ENCODE data around the gene RBM48. TPM values are rescaled to one million over a fixed set of nuclear protein-coding genes. Genes with fewer than 3 reads are reported as not detected.

Gene RBM48
- polyA plus RNA-seq, 3 donors = 5.2 to 8.5 (median 6.1) TPM

DNA sequence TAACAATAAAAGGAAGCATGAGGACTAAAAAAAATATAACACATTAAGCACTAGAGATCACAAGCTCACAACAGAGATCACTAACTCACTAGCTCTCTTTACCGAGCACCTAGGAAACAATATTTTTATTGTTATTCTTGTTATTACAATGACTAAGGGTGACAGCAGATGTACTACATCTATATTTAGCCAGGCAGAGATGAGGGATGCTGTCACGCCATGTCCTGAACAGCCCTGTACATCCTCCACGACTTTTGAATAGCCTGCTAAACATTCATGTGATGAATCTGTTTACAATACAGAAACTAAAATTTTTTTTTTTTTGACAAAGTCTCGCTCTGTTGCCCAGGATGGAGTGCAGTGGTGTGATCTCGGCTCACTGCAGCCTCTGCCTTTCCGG is 38.9 kb downstream of the RBM48 start:
- Mint-ChIP-seq H3K36me3 (peaks cover 64 to 85% of the 10 kb centered on the region in 2 donors), H3K4me1 (peaks cover 9% of the 10 kb centered on the region), H3K27ac (no peak overlapping the region), H3K4me3 (no peak overlapping the region), H3K27me3 (ENCODE audit: low read depth in 3 of 3) (no peaks in the 10 kb centered on the region), H3K9me3 (no peaks in the 10 kb centered on the region)
- Histone ChIP-seq H3K27ac (ENCODE audit: low read depth in 1 of 2, low read length in 2 of 2) (no peak overlapping the region), H2AFZ (ENCODE audit: insufficient read depth, low read depth, low read length, poor library complexity, severe bottlenecking) (no peak overlapping the region), H3K4me1 (ENCODE audit: control insufficient read depth in 1 of 2, insufficient read depth in 2 of 2, low read length in 2 of 2) (peaks cover 0 to 4% of the 10 kb centered on the region in 2 donors), H3K9me3 (replicated peaks in 1 of 2; ENCODE audit: control insufficient read depth in 1 of 2, insufficient read depth in 1 of 2, low read length in 2 of 2) (no peaks in the 10 kb centered on the region), H3K36me3 (replicated peaks in 1 of 2; ENCODE audit: control insufficient read depth in 1 of 2, insufficient read depth in 2 of 2, low read length in 2 of 2) (peaks cover 56 to 93% of the 10 kb centered on the region in 2 donors), H3K27me3 (ENCODE audit: control insufficient read depth in 2 of 2, insufficient read depth in 2 of 2, low read length in 2 of 2) (no peaks in the 10 kb centered on the region), H3K9ac (ENCODE audit: insufficient read depth, low read length, poor library complexity, severe bottlenecking) (no peak overlapping the region), H3K4me3 (replicated peaks in 1 of 3; ENCODE audit: low read depth in 2 of 3, low read length in 3 of 3) (no peak overlapping the region), H3K79me2 (ENCODE audit: insufficient read depth, low read length) (no peaks in the 10 kb centered on the region), H3K4me2 (replicated peaks; ENCODE audit: extremely low read depth, low read length, poor library complexity, severe bottlenecking) (no peak overlapping the region), H4K20me1 (ENCODE audit: insufficient read depth, low read length) (no peaks in the 10 kb centered on the region)
- DNase-seq = no peak
- intact Hi-C loops (cut with micrococcal nuclease) = no loop called here
- TF ChIP-seq, protein P1, sequence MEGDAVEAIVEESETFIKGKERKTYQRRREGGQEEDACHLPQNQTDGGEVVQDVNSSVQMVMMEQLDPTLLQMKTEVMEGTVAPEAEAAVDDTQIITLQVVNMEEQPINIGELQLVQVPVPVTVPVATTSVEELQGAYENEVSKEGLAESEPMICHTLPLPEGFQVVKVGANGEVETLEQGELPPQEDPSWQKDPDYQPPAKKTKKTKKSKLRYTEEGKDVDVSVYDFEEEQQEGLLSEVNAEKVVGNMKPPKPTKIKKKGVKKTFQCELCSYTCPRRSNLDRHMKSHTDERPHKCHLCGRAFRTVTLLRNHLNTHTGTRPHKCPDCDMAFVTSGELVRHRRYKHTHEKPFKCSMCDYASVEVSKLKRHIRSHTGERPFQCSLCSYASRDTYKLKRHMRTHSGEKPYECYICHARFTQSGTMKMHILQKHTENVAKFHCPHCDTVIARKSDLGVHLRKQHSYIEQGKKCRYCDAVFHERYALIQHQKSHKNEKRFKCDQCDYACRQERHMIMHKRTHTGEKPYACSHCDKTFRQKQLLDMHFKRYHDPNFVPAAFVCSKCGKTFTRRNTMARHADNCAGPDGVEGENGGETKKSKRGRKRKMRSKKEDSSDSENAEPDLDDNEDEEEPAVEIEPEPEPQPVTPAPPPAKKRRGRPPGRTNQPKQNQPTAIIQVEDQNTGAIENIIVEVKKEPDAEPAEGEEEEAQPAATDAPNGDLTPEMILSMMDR (IDR thresholded peaks at IDR 0.05) = no peak
- WGBS (ENCODE audit: insufficient coverage) = 97% methylated on average over 4 of the region's 6 CpGs

DNA sequence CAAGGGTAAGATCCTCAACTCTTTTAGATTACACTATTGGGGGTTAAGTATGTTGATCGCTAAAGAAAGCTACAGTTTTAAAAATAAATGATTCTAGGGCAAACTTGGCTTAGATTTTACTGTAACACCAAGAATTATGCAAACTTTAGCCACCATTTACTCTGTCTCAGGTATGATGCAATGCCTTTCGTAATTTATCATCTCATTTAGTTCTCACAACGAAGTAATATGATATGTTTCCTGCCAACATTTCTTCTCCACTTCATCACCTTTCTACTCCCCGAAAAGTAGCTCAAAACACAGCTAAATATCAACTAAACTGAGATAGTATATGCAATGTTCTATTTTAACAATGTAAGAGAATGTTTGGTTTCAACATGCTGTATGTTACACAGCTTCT is 40.5 kb downstream of the RBM48 start:
- no peak overlapping the region for H3K4me2 ChIP-seq (replicated peaks; ENCODE audit: extremely low read depth, low read length, poor library complexity, severe bottlenecking)
- no peaks in the 10 kb centered on the region for H3K79me2 ChIP-seq (ENCODE audit: insufficient read depth, low read length)
- no peak overlapping the region for H2AFZ ChIP-seq (ENCODE audit: insufficient read depth, low read depth, low read length, poor library complexity, severe bottlenecking)
- peaks cover 0 to 4% of the 10 kb centered on the region in 2 donors for H3K4me1 ChIP-seq (ENCODE audit: control insufficient read depth in 1 of 2, insufficient read depth in 2 of 2, low read length in 2 of 2)
- peaks cover 0 to under 1% (median 0%) of the 10 kb centered on the region in 7 donors for H3K9me3 Mint-ChIP-seq
- H3K4me1 Mint-ChIP-seq = peaks cover 9% of the 10 kb centered on the region
- no peaks in the 10 kb centered on the region for H3K27me3 Mint-ChIP-seq (ENCODE audit: low read depth in 3 of 3)
- H3K4me3 ChIP-seq (replicated peaks in 1 of 3; ENCODE audit: low read depth in 2 of 3, low read length in 3 of 3) = no peak overlapping the region
- no peaks in the 10 kb centered on the region for H3K9me3 ChIP-seq (replicated peaks in 1 of 2; ENCODE audit: control insufficient read depth in 1 of 2, insufficient read depth in 1 of 2, low read length in 2 of 2)
- no peaks in the 10 kb centered on the region for H4K20me1 ChIP-seq (ENCODE audit: insufficient read depth, low read length)
- no peaks in the 10 kb centered on the region for H3K27me3 ChIP-seq (ENCODE audit: control insufficient read depth in 2 of 2, insufficient read depth in 2 of 2, low read length in 2 of 2)
- H3K27ac Mint-ChIP-seq = peak overlapping the region in 4 of 7 donors; percentile 5 to 73 (median 39)
- H3K27ac ChIP-seq (ENCODE audit: low read depth in 1 of 2, low read length in 2 of 2) = peak overlapping the region in 1 of 2 donors; percentile 26
- peaks cover 57 to 78% of the 10 kb centered on the region in 2 donors for H3K36me3 Mint-ChIP-seq
- TF ChIP-seq, protein P1 (IDR thresholded peaks at IDR 0.05) = no peak
- peaks cover 59 to 88% of the 10 kb centered on the region in 2 donors for H3K36me3 ChIP-seq (replicated peaks in 1 of 2; ENCODE audit: control insufficient read depth in 1 of 2, insufficient read depth in 2 of 2, low read length in 2 of 2)
- 0% methylated on average over 1 of the region's 4 CpGs for whole genome bisulfite sequencing (ENCODE audit: insufficient coverage)
- no peak for DNase-seq
- H3K9ac ChIP-seq (ENCODE audit: insufficient read depth, low read length, poor library complexity, severe bottlenecking) = no peak overlapping the region
- intact Hi-C loops (cut with micrococcal nuclease) = no loop called here
- no peak overlapping the region for H3K4me3 Mint-ChIP-seq
